GM19372 (cell line): ENCODE data around the gene HOXD13.

Experiments
- ATAC-seq: cut with Tn5 transposase; IDR thresholded peaks from one replicate; pipeline ENCODE4 v1.9.1; 2021; ENCODE audit warnings: mild to moderate bottlenecking, low read depth, moderate library complexity; ENCODE audit not compliant: unreplicated experiment

The HOXD13 gene

GRCh38 chr2:176105078-176105729, 12.7 kb downstream of the HOXD13 start:
- ATAC-seq = no peak

DNA sequence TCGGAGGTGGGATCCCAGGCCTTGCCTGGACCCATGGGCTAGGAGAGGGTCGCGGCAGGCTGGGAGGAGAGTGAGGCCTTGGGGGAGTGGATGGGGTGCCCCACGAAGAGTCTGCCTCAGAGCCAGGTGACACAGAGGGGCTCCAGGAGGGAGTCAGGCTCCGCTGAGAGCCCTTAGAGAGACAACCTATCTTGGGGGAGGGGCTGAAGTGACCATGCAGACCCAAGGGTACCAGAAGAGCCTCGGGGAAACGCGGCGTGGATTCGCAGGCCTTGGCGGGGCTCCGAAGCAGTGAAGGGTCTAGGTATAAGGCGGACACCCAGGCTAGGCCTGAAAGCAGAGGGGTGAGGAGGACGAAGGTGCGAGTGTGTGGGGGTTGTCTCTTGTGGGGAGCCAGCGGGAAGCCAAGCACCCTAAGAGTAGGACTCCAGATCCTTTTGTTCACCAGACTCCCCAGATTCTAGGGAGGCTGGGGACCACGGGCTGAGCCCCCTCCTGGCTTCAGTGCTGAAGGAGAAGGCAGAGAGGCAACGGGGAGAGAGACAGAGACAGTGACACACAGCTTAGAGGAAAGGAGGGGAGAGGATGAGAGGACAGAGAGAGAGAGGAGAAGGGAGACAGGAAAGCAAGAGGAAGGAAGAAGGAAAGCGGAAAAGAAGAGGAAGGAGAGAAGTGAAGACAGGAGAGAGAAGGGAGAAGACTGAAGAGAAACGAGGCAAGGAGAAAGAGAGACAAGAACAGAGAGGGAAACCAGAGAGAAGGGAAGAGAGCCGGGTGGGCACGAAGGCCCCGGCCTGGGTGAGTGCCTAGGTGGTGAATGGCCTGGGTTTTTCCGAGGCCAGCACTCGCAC, 13.4 kb downstream of the HOXD13 start:
- no peak for ATAC-seq

- ATAC-seq = no peak
Measured at GRCh38 chr2:176106581-176107539, 14.3 kb downstream of the HOXD13 start, which contains the start of gene HOXD11. Gene HOXD11, plus strand, starts transcription at chr2:176107280. Its CDS starts 76 bp downstream, at chr2:176107356.

- no peak for ATAC-seq
Measured at GRCh38 chr2:176107731-176108181, 15.2 kb downstream of the HOXD13 start.

DNA sequence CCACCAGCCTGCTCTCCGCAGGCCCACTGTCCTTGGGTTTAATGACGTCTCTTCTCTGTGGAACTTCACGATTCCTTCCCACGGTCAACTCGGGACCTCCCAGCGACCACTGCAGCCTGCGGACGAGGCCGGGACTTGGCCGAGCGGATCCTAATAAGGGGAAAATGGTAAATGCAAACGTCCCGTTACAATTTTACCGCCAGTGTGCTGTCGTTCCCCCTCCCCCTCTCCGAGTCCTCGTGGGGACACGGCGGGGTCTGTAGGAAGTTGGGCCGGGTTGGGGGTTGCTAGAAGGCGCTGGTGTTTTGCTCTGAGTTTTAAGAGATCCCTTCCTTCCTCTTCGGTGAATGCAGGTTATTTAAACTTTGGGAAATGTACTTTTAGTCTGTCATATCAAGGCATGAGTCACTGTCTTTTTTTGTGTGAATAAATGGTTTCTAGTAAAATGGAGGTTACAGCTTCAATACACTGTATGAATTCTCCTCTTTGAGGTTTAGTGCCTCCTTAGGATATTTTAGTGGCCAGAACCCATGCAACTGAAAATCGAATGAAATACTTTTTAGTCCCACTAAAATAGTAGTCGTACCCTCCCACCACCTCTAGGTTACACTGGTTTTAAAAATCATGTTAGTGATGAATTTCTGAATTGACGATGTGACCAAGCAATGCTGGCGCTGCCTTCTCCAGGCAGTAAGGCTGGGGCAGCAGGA, 16.8 kb downstream of the HOXD13 start:
- no peak for ATAC-seq

- ATAC-seq = no peak
Measured at GRCh38 chr2:176109946-176110345, 17.4 kb downstream of the HOXD13 start.

DNA sequence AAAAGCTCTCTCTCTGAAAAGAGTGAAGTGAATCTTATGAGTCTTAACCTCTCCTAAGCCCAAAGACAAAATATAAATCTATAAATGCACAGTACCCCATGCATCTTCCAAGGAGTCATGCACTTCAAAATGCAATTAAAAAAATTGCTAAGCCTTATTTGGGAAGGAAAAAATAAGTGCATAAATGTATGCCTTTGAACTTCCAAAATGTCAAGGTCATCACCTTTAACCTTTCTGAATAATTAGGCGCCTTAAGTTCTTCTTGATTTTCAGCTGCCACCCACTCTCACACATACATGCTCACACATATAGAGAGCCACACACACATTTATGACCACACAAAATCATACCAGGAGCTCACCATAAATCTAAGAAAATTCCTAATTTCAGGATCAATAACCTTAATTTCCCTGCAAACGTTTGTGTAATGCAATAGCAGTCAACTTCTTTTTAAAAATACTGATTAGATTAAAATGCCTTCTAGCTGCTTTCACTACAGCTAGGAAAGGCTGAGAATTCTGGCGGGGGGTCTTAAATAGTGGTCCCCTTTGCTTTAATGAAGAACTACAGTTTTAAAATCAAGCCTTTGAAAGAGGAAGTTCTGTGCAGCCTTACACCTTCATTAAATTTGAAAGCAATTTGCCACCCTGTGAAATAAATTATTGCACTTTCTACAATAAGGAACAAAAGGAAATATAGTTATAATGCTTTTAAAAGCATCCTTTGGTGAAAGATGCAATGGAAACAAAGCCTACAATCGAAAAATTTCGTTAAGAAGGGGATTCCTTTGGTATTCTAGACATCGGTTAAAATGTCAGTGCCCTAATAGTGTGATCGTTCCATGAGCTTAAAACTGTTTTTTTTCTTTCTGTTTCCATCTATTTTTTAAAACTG, 18.1 kb downstream of the HOXD13 start:
- no peak for ATAC-seq

GRCh38 chr2:176111309-176111663, 18.8 kb downstream of the HOXD13 start:
- ATAC-seq = no peak

DNA sequence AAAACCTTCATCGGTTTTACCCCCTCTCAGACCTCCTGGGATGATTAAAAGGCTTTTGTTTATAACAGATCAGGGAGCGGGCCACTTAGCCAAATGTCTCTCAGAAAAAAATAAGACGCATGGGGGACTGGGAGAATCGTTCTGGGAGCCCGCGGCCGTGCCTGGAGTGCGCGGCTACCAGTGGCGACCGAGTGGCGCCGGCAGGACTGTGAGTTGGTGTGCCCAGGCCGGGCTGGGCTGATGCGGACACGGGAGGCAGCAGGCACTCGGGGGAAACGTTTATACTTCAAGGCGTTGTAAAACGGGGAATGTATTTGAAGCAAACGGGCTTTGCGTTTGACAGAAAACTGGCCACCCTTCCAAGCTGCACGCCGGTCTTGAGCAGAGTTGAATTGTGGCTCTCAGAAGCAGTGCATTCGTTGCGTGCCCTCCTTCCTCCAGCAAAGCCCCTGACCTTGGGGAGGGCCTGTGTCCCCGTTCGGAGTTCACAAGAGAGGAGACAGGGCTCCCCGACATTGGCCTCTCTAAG, 19.4 kb downstream of the HOXD13 start:
- ATAC-seq = no peak

DNA sequence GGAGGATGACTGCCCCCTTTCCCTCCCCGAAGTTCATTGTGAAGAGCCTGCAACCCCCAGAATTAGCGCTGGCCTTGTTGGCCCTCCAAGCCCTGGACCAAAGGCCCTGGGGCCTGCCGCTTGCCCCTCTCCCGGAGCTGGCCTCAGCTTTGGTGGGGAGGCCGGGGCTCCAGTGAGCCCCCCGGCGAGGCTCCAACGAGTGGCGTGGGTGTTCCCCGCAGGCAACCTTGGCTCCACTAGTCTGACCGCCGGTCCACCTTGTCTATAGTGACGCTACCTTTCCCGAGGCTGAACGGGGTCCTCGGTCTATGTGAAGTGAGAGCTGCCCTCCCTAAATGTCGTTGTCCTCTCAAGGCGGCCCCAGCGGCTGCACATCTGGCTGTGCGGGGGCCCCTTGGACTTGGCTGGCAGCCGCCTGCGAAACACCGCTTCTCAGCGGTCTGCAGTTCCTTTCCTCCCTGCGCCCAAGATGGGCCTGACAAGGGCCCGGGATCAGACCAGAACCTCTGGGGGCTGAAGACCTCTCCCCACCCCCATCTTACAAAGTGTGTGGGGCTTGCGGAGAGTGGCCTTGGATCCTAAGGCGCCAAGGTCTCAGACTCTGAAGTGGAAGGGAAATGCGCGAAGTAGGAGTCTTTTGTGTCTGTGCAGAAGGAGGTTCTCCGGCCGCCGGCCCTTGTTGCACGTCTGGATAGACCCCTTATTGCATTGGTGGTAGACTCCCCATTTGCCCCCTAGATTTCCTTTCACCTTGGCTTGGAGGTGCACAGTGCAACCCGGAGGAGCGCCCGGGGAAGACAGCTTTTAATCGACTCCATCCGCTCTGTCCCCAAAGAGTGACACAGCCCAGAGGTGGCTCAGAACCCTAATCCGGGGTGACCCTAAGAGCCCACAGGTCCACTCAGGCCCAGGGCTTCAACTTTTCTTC, 20.1 kb downstream of the HOXD13 start:
- ATAC-seq = no peak

DNA sequence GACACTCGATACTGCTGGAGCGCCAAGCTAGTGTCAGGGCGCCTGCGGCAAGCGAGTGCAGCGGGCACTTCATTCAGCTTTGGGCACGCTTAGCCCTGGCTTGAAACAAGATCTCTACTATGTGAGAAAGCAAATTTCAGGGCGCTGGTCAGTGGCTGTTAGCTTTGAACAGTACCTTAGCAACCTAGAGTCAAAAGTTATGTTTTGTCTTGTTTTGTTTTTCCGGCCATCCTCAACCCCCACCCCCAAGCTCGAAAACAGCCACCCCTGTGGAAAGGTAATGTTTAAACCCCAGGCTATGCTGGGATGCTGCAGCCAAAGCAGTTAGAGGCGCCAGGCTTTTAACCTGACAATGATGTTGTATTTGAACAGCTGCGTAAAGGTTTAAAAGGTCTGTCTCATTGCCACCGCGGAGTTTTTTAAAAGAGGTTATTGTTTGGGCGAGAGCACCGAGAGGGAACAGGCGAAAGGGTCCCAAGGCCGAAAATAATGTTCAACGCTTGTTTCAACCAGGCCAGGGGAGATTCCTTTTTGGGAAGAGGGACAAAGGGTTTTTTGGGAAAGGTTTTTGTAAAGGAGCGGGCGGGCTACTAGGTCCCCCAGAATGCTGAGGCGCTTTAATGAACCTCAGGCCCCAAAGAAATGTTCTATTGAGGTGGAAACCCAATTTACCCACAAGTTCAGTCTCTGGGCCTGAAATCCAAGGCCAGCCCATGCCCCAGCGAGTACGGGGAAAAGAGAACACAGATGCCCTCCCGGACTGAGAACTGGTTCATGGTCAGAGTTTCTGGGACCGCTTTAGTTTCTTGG, 21.8 kb downstream of the HOXD13 start:
- ATAC-seq = no peak

DNA sequence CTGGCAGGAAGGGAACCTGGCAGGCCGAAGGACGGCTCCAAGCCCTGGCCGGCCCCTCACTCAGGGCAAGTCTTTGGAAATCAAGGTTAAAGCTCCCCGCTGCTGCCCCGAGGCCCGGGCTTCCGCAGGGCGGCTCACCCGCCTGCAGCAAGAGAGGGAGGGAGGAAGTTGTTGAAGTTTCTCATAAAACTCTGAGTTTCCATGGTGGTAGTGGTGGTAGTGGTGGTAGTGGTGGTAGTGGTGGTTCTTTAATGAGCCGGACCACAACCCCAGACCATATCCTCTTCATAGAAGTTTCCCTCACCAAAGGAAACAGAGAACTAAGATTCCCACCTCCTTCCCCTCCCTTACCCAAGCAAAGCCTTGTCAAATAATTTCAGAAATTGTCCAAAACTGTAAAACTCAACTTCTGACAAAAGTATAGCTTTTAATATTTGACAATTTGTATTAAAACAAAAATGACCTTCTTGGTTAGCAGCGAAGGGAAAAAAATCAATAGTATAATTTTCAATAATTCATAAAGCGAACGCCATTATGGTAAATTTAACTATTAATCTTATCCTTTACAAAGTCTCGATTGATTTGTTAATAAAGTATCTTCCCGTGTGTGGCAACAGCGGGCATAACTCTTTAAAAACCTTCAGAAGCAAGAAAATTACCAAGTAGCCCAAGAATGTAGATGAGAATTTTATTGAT, 22.6 kb downstream of the HOXD13 start:
- no peak for ATAC-seq

DNA sequence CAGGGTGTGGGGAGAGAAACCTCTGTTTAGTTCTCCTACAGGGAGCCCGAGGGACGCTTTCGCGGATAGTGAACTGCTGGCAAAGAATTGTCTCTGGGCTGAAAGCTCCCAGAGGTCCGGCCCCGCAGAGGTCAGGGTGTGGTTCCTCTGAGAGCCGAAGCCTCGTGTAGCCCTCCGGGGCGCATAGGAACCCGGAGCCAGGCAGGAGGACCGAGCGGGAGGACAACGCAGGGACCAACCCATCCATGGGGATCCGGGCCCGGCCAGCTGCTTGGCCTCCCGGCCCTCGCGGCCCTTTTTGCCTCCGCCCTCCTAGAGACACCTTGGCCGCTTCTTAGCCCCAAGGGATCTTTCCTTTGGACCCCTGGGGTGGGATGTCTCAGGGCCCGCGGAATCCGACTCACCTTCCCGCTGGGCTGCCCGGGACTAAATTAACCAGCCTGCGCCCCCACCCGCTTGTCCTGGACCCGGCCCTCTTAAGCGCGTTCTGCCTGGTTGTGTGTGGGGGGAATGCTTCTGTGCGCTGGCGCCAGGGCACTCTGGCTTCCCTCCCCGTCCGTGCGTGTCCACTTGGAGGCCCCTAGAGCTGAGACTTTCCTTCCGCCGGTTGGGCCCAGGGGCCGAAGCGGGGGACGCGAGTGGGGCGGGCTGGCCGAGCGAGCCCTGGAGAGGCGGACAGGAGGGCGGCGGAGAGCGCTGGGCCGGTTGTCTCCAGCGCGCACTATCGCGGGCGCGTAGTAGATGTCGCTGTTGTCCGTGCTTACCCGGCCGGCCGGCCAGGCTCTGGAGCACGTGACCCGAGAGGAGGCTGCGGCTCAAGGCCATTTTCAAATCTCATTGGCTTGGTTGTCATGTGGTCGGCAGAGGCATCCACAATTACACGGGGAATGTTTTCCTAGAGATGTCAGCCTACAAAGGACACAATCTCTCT, 23.6 kb downstream of the HOXD13 start, which contains the start of gene HOXD10:
Gene HOXD10 (plus strand): TSS at position 896 of the 931 bp plus-strand sequence. CDS start 56 bp downstream, outside the sequence.
- no peak for ATAC-seq

GRCh38 chr2:176117162-176117822, 24.8 kb downstream of the HOXD13 start:
- no peak for ATAC-seq
